SHP77 treated with DMSO at 0.1 percent for 48 hours (cell line): ENCODE data around the gene TARS3.
"Not testable (repeated sequence)": the region's sequence is repeated elsewhere in the genome, so short reads cannot be mapped to it uniquely, and the experiment has no call there.

ENCODE experiments used
- DNase-seq: peaks from one replicate; lab custom pipeline; 2025; lab: John Stamatoyannopoulos, UW

Gene TARS3

GRCh38 chr15:101654171-101654570 is 70.1 kb downstream of the TARS3 start:
- no peak for DNase-seq

- no peak for DNase-seq
Observed at GRCh38 chr15:101652786-101653430, 71.4 kb downstream of the TARS3 start.

- peak; percentile 65 for DNase-seq
Observed at GRCh38 chr15:101652098-101652785, 72.0 kb downstream of the TARS3 start, which contains the start of gene TM2D3. Gene TM2D3, minus strand, starts transcription at chr15:101652381. Its CDS starts 20 bp downstream, at chr15:101652361.

GRCh38 chr15:101651554-101652097 is 72.6 kb downstream of the TARS3 start:
- DNase-seq = peak; percentile 12

- DNase-seq = no peak
Observed at GRCh38 chr15:101650145-101650544, 74.1 kb downstream of the TARS3 start.

- no peak for DNase-seq
Observed at GRCh38 chr15:101648356-101648755, 75.9 kb downstream of the TARS3 start.

GRCh38 chr15:101647251-101647650 is 77.0 kb downstream of the TARS3 start:
- no peak for DNase-seq

- DNase-seq = no peak
Observed at GRCh38 chr15:101646672-101647071, 77.6 kb downstream of the TARS3 start.

GRCh38 chr15:101642361-101642760 is 81.9 kb downstream of the TARS3 start:
- no peak for DNase-seq

- no peak for DNase-seq
Observed at GRCh38 chr15:101641894-101642293, 82.4 kb downstream of the TARS3 start.

- DNase-seq = peak; percentile 10
Observed at GRCh38 chr15:101641129-101641764, 83.0 kb downstream of the TARS3 start.

- no peak for DNase-seq
Observed at GRCh38 chr15:101639667-101640066, 84.6 kb downstream of the TARS3 start.

- DNase-seq = no peak
Observed at GRCh38 chr15:101637919-101638318, 86.4 kb downstream of the TARS3 start.

GRCh38 chr15:101637516-101637915 is 86.8 kb downstream of the TARS3 start:
- no peak for DNase-seq

GRCh38 chr15:101637038-101637437 is 87.2 kb downstream of the TARS3 start:
- DNase-seq = no peak

GRCh38 chr15:101635944-101636727 is 88.1 kb downstream of the TARS3 start:
- DNase-seq = no peak

GRCh38 chr15:101633356-101633755 is 90.9 kb downstream of the TARS3 start:
- no peak for DNase-seq

GRCh38 chr15:101626729-101627128 is 97.5 kb downstream of the TARS3 start:
- DNase-seq = not testable (repeated sequence)

GRCh38 chr15:101625980-101626379 is 98.3 kb downstream of the TARS3 start:
- DNase-seq = no peak

GRCh38 chr15:101625184-101625583 is 99.1 kb downstream of the TARS3 start:
- DNase-seq = no peak

- no peak for DNase-seq
Observed at GRCh38 chr15:101623367-101624304, 100.6 kb downstream of the TARS3 start.
